DMS 273 (cell line): ENCODE data around the gene ADRA2A.
A peak's percentile ranks its signal among the peaks of the same experiment; 100 is the strongest.

Source experiments
- DNase-seq: peaks from one replicate; lab custom pipeline; 2025; ENCODE audit not compliant: unreplicated experiment; lab: John Stamatoyannopoulos, UW

The ADRA2A gene

GRCh38 chr10:111109501-111110242 lies 32.8 kb downstream of the ADRA2A start:
- DNase-seq: no peak

- DNase-seq: no peak
Observed at GRCh38 chr10:111110771-111111170, 33.9 kb downstream of the ADRA2A start.

GRCh38 chr10:111112333-111112732 lies 35.5 kb downstream of the ADRA2A start:
- DNase-seq: no peak

- DNase-seq: no peak
Observed at GRCh38 chr10:111113238-111113960, 36.6 kb downstream of the ADRA2A start.

GRCh38 chr10:111113961-111114757 lies 37.3 kb downstream of the ADRA2A start:
- DNase-seq: no peak

GRCh38 chr10:111114758-111115500 lies 38.1 kb downstream of the ADRA2A start:
- DNase-seq: no peak

GRCh38 chr10:111116211-111116610 lies 39.4 kb downstream of the ADRA2A start:
- no peak for DNase-seq

GRCh38 chr10:111116762-111117445 lies 40.1 kb downstream of the ADRA2A start:
- no peak for DNase-seq

GRCh38 chr10:111117528-111118277 lies 40.9 kb downstream of the ADRA2A start:
- no peak for DNase-seq

- no peak for DNase-seq
Observed at GRCh38 chr10:111118758-111119157, 41.9 kb downstream of the ADRA2A start.

GRCh38 chr10:111119637-111120036 lies 42.8 kb downstream of the ADRA2A start:
- DNase-seq: no peak

- no peak for DNase-seq
Observed at GRCh38 chr10:111122127-111122526, 45.3 kb downstream of the ADRA2A start.

- DNase-seq: no peak
Observed at GRCh38 chr10:111123883-111124282, 47.1 kb downstream of the ADRA2A start.

GRCh38 chr10:111125102-111125501 lies 48.3 kb downstream of the ADRA2A start:
- DNase-seq: no peak

GRCh38 chr10:111126077-111126476 lies 49.2 kb downstream of the ADRA2A start:
- no peak for DNase-seq

GRCh38 chr10:111127081-111127848 lies 50.4 kb downstream of the ADRA2A start:
- no peak for DNase-seq

GRCh38 chr10:111128331-111129180 lies 51.7 kb downstream of the ADRA2A start:
- peak; percentile 61 for DNase-seq

GRCh38 chr10:111129363-111129762 lies 52.5 kb downstream of the ADRA2A start:
- peak; percentile 61 for DNase-seq
